ENCODE measurements around the gene HHAT. TPM values are rescaled to one million over a fixed set of nuclear protein-coding genes. Genes with fewer than 3 reads are reported as not detected.

Gene HHAT
- total and polyA plus RNA-seq, 2 donors (not counting 3 experiments of a cell fraction or from before 2014, with no cell fraction given) = 2.4 to 4.3 TPM

DNA sequence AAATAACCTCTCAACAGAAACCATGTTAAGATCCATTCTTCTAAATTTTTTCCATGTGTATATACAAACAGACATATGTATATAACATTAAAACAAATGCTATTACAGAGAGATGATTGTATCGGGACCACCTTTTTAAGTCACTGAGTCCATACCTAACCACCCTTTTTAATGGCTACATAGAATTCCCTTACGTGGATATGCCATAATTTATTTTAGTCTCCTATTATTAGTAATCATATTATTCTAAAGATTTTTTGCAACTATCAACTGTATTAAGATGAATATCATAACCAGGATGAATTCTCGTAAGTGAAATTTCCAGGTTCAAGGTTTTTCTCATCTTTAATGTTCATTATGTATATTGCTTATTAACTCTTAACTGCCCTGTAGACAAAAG, 259.7 kb downstream of the HHAT start:
- H3K9me3 ChIP-seq (replicated peaks; ENCODE audit: control insufficient read depth, insufficient read depth, low read length) = no peaks in the 10 kb centered on the region
- no peaks in the 10 kb centered on the region for H3K9me1 ChIP-seq (replicated peaks; ENCODE audit: control insufficient read depth, extremely low read depth, insufficient read depth, low read length)
- no peak overlapping the region for H3K9ac ChIP-seq (replicated peaks; ENCODE audit: extremely low read depth, insufficient read depth, low read length)
- intact Hi-C loops (cut with micrococcal nuclease) = no loop called here
- no peaks in the 10 kb centered on the region for H4K20me1 ChIP-seq (replicated peaks; ENCODE audit: control insufficient read depth, extremely low read depth, insufficient read depth, low read length)
- no peaks in the 10 kb centered on the region for H3K27me3 ChIP-seq (ENCODE audit: control insufficient read depth in 2 of 2, insufficient read depth in 2 of 2, low read length in 2 of 2)
- no peak overlapping the region for H3K4me3 ChIP-seq (replicated peaks in 1 of 3; ENCODE audit: insufficient read depth in 1 of 3, low read depth in 1 of 3, low read length in 3 of 3)
- TF ChIP-seq JUN (IDR thresholded peaks at IDR 0.05; ENCODE audit: borderline replicate concordance, insufficient read depth, insufficient read length, low read depth) = no peak
- no peak for TF ChIP-seq FOS (IDR thresholded peaks at IDR 0.05; ENCODE audit: borderline replicate concordance, insufficient read depth, low read length)
- TF ChIP-seq CTCF (IDR thresholded peaks at IDR 0.05; ENCODE audit: extremely low read depth in 1 of 2, insufficient read depth in 1 of 2, low read depth in 1 of 2, low read length in 2 of 2) = no peak
- no peak for TF ChIP-seq GATA2 (IDR thresholded peaks at IDR 0.05; ENCODE audit: insufficient read depth, insufficient read length, low read depth, low read length)
- no peak for TF ChIP-seq POLR2A (IDR thresholded peaks at IDR 0.05; ENCODE audit: low read depth, low read length)
- TF ChIP-seq MYC (IDR thresholded peaks at IDR 0.05; ENCODE audit: low read depth, low read length) = no peak
- TF ChIP-seq EZH2 (IDR thresholded peaks at IDR 0.05; ENCODE audit: borderline replicate concordance, low read depth, low read length, severe bottlenecking) = no peak
- TF ChIP-seq POLR2AphosphoS5 (IDR thresholded peaks at IDR 0.05; ENCODE audit: insufficient read depth, low read depth, low read length) = no peak
- FAIRE-seq (no peak), DNase-seq (ENCODE audit: low read depth, low spot score) (no peak)
- no peak overlapping the region for H2AFZ ChIP-seq (ENCODE audit: low read depth, low read length)
- ChIA-PET POLR2A (no interaction called here), CTCF (no interaction called here)
- H3K4me1 ChIP-seq (ENCODE audit: control insufficient read depth, extremely low read depth, insufficient read depth, low read length) = no peaks in the 10 kb centered on the region
- H3K79me2 ChIP-seq (ENCODE audit: control insufficient read depth, insufficient read depth, low read length) = no peaks in the 10 kb centered on the region
- dilution Hi-C loops (cut with MboI; ENCODE audit: extremely low pct_ligation_motif_present, low sequenced_read_pairs) = no loop called here
- BruUV-seq (replicated peaks) = no TSS peak
- H3K36me3 ChIP-seq (ENCODE audit: control insufficient read depth in 2 of 2, extremely low read depth in 1 of 2, insufficient read depth in 2 of 2, low read length in 2 of 2) = no peaks in the 10 kb centered on the region
- H3K27ac ChIP-seq (ENCODE audit: insufficient read depth, low read depth, low read length) = no peak overlapping the region
- H3K4me2 ChIP-seq (ENCODE audit: insufficient read depth, low read length) = no peak overlapping the region
